ENCODE results near the gene BLACAT1.
"Not testable (repeated sequence)": the region's sequence is repeated elsewhere in the genome, so short reads cannot be mapped to it uniquely, and the experiment has no call there.

The BLACAT1 gene

GRCh38 chr1:205437570-205437969, 18.3 kb downstream of the BLACAT1 start:
- DNase-seq: no peak

DNA sequence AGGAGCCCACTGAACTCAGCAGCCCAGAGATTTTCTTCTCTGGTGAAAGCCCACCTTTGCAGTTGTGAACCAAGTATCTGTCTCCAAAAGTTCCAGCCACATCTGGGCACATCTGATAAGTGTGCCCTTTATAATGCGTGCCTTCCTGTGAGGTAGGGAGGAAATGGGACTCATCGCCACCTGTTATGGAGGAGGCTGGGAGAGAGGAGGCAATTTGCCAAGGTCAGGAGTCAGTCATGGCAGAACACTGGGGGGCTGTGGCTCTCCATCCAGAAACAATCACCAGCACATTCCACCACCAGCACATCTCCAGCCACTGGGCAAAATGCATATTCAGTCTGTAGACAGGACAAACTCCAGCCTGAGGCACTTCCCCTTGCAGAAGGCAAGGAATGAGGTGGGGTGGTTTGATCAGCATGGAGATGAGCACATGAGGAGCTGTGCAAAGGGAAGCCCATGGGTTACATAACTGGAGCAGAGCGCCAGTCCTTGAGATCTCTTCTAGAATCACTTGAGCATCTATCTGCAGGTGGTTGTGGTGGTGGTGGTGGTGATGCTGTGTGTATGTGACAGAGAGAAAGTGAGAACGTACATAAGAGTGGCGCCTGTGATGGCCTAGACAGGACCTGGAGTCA, 19.0 kb downstream of the BLACAT1 start:
- no peak for DNase-seq

- DNase-seq: no peak
Measured at GRCh38 chr1:205435578-205436573, 20.0 kb downstream of the BLACAT1 start.

GRCh38 chr1:205434738-205435137, 21.1 kb downstream of the BLACAT1 start:
- no peak for DNase-seq

GRCh38 chr1:205432692-205433091, 23.2 kb downstream of the BLACAT1 start:
- DNase-seq: not testable (repeated sequence)

GRCh38 chr1:205432116-205432515, 23.7 kb downstream of the BLACAT1 start:
- no peak for DNase-seq

DNA sequence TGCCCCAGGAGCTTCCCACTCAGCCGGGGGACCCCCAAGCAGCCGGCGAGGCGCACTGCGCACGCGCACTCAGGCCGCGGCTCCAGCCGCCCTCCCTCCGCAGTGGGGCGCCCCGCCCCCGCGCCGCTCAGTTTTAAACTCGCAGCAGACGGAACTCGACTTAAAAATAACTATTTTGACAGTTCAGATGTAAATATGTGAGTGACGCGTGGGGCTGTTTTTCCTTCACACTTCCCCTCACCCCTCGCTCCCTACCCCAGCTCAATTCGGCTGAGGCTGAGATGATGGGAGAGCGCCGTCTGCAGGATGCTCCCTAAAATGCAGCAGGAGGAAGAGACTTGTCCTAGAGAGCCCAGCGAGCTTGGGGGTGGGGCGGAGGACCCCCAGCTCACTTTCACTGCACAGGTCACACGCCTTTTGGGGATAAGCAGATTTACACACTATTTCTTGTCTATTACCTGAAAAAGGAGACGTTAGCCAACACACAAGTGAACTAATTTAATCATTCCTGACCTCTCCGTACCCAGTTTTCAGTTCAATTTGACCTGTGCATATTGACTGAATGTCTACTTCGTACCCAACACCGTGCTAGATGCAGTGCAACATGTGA, 25.0 kb downstream of the BLACAT1 start:
- no peak for DNase-seq

DNA sequence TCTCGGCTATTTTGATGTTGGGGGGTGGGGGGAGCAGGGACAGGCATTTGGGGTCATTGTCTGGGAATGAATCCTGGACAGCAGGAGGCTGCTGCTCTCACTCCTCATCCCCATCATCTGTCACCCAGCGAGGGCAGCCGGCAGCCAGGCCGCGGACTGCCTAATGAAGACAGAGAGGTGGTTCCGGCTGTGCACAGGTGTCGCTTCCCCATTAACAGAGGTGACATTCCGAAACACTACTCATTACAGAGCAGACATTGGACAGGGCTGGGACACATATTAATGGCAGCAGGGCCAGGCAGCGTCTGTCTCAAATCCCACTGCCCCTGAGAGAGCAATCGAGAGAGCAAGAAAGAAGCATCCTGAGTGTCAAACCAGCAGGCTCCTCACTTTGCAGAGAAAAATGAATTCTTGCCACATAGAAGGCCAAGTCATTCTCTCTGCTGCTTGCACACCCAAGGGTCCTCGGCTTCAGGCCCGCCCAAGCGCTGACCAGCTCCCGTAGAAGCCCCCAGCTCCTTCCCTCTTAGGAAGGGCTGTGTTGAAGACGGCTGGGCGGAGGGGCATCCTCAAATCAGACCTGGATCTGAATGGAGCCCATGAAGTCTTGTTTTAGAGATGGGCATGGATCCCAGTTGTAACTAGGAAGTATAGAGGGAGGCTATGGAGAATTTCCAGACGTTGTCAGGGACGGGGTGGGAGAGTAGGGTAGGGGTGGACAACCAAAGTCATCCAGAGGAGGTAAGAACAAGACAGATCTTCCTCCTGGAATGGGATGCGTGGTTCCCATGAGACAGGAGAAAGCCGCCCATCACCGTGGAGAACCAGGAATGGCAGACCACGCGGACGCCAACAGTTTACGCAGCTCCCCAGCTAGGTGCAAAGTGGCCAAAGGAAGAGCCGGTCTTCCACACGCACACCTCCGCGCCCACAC, 25.8 kb downstream of the BLACAT1 start:
- DNase-seq: no peak

- no peak for DNase-seq
Measured at GRCh38 chr1:205424901-205425600, 30.8 kb downstream of the BLACAT1 start.

DNA sequence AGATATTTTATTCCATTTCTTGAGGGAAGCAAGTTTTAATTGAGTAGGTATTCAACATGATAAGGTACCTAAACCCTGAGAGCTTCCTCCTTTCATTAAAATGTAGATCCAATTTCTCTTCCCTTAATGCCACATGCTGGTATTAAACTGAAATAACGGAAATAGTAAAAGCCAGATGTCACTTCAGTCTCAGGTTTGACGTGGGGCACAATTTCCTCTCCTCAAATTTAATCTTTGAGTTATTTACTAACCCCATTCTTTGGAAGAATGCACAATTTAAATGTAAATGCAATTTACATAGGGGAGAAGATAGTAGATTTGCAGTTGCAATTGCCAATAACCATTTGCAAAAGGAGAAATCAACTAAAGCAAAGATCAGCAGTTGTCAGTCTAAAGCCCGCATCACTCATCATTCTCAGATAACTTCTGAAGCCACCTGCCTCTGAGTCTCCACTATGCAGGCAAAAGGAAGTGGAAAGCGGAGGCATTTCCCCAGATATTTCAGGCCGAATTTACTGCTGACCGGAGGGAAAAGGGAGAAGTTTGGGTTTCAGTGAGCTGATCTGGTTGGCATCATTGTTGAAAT, 31.9 kb downstream of the BLACAT1 start:
- no peak for DNase-seq

DNA sequence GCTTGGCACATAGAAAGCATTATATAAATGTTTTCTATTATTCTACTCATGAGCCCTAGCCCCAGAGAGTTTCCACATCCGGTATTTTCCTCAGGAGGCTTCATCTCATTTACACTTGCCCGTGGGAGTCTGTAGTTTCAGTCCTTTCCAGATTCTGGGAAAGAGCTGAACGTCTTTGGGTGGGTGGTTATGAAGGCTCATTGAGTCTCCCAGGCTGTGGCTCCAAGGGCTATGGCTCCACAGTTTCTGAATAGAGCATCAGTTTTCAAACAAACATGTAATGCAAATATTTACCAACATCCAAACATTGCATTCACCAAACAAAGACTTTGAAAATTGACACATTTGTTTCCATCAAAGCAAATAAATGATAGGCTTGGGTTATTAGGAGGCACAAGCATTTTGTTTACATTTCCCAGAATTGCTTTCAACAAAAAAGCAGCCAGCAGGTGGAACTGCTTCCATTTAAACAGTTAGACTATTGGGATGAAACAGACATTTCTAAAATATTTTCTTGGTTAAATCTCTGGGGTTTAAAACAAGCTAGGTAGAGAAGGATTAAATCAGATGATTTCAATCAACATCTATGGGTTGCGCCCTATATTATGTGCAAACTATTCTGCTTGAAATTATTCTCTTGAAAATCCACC, 32.7 kb downstream of the BLACAT1 start:
- DNase-seq: no peak

DNA sequence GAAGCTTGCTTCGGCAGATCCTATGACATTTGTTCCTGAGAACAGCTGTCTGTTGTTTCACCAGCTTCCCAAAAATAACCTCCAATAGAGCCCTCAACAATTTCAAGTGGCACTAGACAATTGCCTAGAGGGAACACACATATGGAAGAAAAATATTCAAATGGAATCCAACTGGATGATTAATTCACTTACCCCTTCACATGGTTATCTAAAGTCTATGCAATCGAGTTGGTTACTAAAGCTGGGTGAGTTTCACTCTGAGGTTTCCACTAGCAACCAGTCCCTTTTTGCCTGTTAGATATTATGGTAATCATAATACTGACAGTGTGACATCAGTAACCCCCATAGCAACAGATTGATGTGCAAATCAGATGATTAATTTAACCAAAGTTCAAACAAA, 34.0 kb downstream of the BLACAT1 start, which contains the start of gene LEMD1:
TSS of gene LEMD1 (minus strand) at position 259 of the 400 bp plus-strand sequence. CDS start 1,520 bp downstream, outside the sequence.
- peak; percentile 20 for DNase-seq

GRCh38 chr1:205420938-205421337, 34.9 kb downstream of the BLACAT1 start:
- DNase-seq: no peak

- DNase-seq: no peak
Measured at GRCh38 chr1:205417870-205418635, 37.8 kb downstream of the BLACAT1 start.

- no peak for DNase-seq
Measured at GRCh38 chr1:205416322-205416721, 39.5 kb downstream of the BLACAT1 start.

- DNase-seq: peak; percentile 46
Measured at GRCh38 chr1:205410581-205411298, 45.1 kb downstream of the BLACAT1 start.

GRCh38 chr1:205407970-205408369, 47.9 kb downstream of the BLACAT1 start:
- no peak for DNase-seq

DNA sequence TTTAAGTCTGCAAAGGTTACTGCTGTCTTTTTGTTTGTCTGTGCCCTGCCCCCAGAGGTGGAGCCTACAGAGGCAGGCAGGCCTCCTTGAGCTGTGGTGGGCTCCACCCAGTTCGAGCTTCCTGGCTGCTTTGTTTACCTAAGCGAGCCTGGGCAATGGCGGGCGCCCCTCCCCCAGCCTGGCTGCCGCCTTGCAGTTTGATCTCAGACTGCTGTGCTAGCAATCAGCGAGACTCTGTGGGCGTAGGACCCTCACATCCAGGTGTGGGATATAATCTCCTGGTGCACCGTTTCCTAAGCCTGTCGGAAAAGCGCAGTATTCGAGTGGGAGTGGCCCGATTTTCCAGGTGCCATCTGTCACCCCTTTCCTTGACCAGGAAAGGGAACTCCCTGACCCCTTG, 49.6 kb downstream of the BLACAT1 start:
- DNase-seq: not testable (repeated sequence)
